ENCODE data around the gene NRSN1. TPM values are rescaled to one million over a fixed set of nuclear protein-coding genes. Genes with fewer than 3 reads are reported as not detected.

The NRSN1 gene
- total and polyA plus RNA-seq, 2 of the 13 experiments (the other 11 are each of a cell fraction or from before 2014, with no cell fraction given), result not detected

GRCh38 chr6:24148684-24149083, 22.7 kb downstream of the NRSN1 start:
- intact Hi-C loops (cut with micrococcal nuclease; ENCODE audit: unreplicated experiment), result loop anchor here (1.0 to 10.0 kb wide), 5 partner anchors 22 to 236 kb away; partner anchors contain the start of gene NRSN1
- FAIRE-seq (no peak), ATAC-seq (peak; percentile 2; the same call in 1 of the 3 replicates), DNase-seq (ENCODE audit: low spot score) (no peak)
- peaks cover 55% of the 10 kb centered on the region for H3K4me1 ChIP-seq (ENCODE audit: insufficient read depth, low read length)
- TF ChIP-seq REST (IDR thresholded peaks at IDR 0.05; ENCODE audit: borderline replicate concordance in 1 of 2, low read depth in 1 of 2, low read length in 2 of 2), result peak in 1 of 2 experiments; percentile 68; a peak in 1 of 4 replicates
- TF ChIP-seq THAP9 (CRISPR knock-in tag; IDR thresholded peaks at IDR 0.05; ENCODE audit: borderline replicate concordance), result no peak
- H3K27ac ChIP-seq (ENCODE audit: extremely low read length, insufficient read depth, low read length), result peak overlapping the region; percentile 84
- H3K4me2 ChIP-seq (ENCODE audit: low read depth, low read length), result peak overlapping the region; percentile 60
- BruUV-seq (replicated peaks), result no TSS peak
- no peak overlapping the region; a peak in 1 of 6 replicates for H3K4me3 ChIP-seq (replicated peaks in 1 of 3; ENCODE audit: insufficient read depth in 1 of 3, low read depth in 2 of 3, low read length in 3 of 3)
- H3K9me3 ChIP-seq (ENCODE audit: low read length), result no peaks in the 10 kb centered on the region
- H3K9ac ChIP-seq (ENCODE audit: insufficient read depth, low read depth, low read length), result no peak overlapping the region; the same call in 1 of the 2 replicates
- in situ Hi-C loops (cut with HindIII; ENCODE audit: extremely low pct_ligation_motif_present, low pct_unique_long_range_greater_than_20kb), result no loop called here
- H4K20me1 ChIP-seq (ENCODE audit: insufficient read depth, low read length), result no peaks in the 10 kb centered on the region
- H3K27me3 ChIP-seq (ENCODE audit: control insufficient read depth in 1 of 2, insufficient read depth in 2 of 2, low read length in 2 of 2), result no peaks in the 10 kb centered on the region
- no peaks in the 10 kb centered on the region for H3K79me2 ChIP-seq (ENCODE audit: insufficient read depth, low read length)
- H3K36me3 ChIP-seq (replicated peaks in 1 of 2; ENCODE audit: control insufficient read depth in 1 of 2, insufficient read depth in 2 of 2, low read length in 2 of 2), result no peaks in the 10 kb centered on the region
- no peak overlapping the region for H2AFZ ChIP-seq (ENCODE audit: low read length)
- POLR2A ChIA-PET, result interaction anchor here (0.9 to 2.1 kb wide), 6 partner anchors 9 to 56 kb away, joined by 3 to 8 read pairs (median 4); partner anchors contain the start of gene NRSN1
- CTCF ChIA-PET (ENCODE audit: low intra/inter-chr PET ratio, low total read pairs), result no interaction called here
